ENCODE results near the gene CCNF.

CCNF gene

DNA sequence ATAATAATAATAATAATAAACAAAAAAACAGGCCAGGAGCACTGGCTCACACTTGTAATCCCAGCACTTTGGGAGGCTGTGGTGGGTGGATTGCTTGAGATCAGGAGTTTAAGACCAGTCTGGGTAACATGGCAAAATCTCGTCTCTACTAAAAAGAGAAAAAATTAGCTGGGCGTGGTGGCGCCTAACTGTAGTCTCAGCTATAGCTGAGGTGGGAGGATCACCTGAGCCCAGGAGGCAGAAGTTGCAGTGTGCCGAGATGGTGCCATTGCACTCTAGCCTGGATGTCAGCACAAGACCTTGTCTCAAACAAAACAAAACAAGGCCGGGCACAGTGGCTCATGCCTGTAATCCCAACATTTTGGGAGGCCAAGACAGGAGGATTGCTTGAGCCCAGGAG, 65.8 kb downstream of the CCNF start:
- Histone ChIP-seq H3K27me3 (ENCODE audit: control insufficient read depth, insufficient read depth, low read length) (no peaks in the 10 kb centered on the region), H3K4me1 (no peaks in the 10 kb centered on the region), H3K9me3 (ENCODE audit: control insufficient read depth, low read length) (no peaks in the 10 kb centered on the region), H3K4me2 (ENCODE audit: low read length) (no peak overlapping the region), H3K79me2 (peaks cover 4% of the 10 kb centered on the region), H3K27ac (no peak overlapping the region), H2AFZ (no peak overlapping the region), H3K9ac (no peak overlapping the region), H3K4me3 (ENCODE audit: low read depth, low read length) (no peak overlapping the region), H3K36me3 (ENCODE audit: control insufficient read depth, insufficient read depth, low read length) (no peaks in the 10 kb centered on the region)
- TF ChIP-seq, protein P1, sequence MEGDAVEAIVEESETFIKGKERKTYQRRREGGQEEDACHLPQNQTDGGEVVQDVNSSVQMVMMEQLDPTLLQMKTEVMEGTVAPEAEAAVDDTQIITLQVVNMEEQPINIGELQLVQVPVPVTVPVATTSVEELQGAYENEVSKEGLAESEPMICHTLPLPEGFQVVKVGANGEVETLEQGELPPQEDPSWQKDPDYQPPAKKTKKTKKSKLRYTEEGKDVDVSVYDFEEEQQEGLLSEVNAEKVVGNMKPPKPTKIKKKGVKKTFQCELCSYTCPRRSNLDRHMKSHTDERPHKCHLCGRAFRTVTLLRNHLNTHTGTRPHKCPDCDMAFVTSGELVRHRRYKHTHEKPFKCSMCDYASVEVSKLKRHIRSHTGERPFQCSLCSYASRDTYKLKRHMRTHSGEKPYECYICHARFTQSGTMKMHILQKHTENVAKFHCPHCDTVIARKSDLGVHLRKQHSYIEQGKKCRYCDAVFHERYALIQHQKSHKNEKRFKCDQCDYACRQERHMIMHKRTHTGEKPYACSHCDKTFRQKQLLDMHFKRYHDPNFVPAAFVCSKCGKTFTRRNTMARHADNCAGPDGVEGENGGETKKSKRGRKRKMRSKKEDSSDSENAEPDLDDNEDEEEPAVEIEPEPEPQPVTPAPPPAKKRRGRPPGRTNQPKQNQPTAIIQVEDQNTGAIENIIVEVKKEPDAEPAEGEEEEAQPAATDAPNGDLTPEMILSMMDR (IDR thresholded peaks at IDR 0.05) = no peak

DNA sequence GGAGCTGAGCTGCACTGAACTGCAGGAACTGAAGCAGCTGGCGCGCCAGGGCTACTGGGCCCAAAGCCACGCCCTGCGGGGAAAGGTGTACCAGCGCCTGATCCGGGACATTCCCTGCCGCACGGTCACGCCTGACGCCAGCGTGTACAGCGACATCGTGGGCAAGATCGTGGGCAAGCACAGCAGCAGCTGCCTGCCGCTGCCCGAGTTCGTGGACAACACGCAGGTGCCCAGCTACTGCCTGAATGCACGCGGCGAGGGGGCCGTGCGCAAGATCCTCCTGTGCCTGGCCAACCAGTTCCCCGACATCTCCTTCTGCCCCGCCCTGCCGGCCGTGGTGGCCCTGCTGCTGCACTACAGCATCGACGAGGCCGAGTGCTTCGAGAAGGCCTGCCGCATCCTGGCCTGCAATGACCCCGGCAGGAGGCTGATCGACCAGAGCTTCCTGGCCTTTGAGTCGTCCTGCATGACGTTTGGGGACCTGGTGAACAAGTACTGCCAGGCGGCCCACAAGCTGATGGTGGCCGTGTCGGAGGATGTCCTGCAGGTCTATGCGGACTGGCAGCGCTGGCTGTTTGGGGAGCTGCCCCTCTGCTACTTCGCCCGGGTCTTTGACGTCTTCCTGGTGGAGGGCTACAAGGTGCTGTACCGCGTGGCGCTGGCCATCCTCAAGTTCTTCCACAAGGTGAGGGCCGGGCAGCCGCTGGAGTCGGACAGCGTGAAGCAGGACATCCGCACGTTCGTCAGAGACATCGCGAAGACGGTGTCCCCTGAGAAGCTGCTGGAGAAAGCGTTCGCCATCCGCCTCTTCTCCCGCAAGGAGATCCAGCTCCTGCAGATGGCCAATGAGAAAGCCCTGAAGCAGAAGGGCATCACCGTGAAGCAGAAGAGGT, 67.2 kb downstream of the CCNF start:
- no peak overlapping the region for H3K9ac ChIP-seq
- no peak overlapping the region for H3K4me3 ChIP-seq (ENCODE audit: low read depth, low read length)
- H3K79me2 ChIP-seq = peaks cover under 1% of the 10 kb centered on the region
- H3K27me3 ChIP-seq (ENCODE audit: control insufficient read depth, insufficient read depth, low read length) = no peaks in the 10 kb centered on the region
- H3K36me3 ChIP-seq (ENCODE audit: control insufficient read depth, insufficient read depth, low read length) = no peaks in the 10 kb centered on the region
- no peak overlapping the region for H3K27ac ChIP-seq
- no peak overlapping the region for H3K4me2 ChIP-seq (ENCODE audit: low read length)
- no peaks in the 10 kb centered on the region for H3K9me3 ChIP-seq (ENCODE audit: control insufficient read depth, low read length)
- no peaks in the 10 kb centered on the region for H3K4me1 ChIP-seq
- no peak overlapping the region for H2AFZ ChIP-seq
- TF ChIP-seq, protein P1 (IDR thresholded peaks at IDR 0.05) = no peak

DNA sequence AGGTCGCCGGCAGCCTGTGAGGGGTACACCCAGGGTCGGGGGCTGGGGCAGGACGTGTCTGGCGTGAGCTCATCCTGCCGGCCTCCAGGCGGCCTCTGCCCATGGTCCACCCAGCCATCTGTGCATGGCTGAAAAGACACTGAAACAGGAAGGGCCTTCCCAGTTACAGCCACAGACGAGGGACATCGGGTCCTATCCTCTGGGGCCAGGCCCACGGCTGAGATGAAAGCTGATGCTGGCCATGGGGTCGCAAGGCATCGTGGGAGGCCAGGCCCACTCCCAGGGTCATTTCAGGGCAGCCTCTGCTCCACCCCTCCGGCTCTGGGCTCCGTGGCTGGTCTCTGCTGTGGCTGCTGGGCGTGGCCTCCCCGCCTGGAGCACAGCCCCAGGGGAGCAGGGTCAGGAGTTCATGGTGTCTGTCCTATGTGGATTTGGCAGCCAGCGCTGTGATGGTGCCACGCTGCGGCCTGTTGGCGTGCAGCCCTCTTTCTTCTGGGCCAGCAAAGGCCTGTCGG, 67.9 kb downstream of the CCNF start:
- Histone ChIP-seq H3K9me3 (ENCODE audit: control insufficient read depth, low read length) (no peaks in the 10 kb centered on the region), H3K36me3 (ENCODE audit: control insufficient read depth, insufficient read depth, low read length) (no peaks in the 10 kb centered on the region), H3K79me2 (peaks cover 3% of the 10 kb centered on the region), H3K27ac (no peak overlapping the region), H3K9ac (no peak overlapping the region), H3K27me3 (ENCODE audit: control insufficient read depth, insufficient read depth, low read length) (no peaks in the 10 kb centered on the region), H2AFZ (no peak overlapping the region), H3K4me1 (no peaks in the 10 kb centered on the region), H3K4me2 (ENCODE audit: low read length) (no peak overlapping the region), H3K4me3 (ENCODE audit: low read depth, low read length) (no peak overlapping the region)
- TF ChIP-seq, protein P1 (IDR thresholded peaks at IDR 0.05) = no peak

DNA sequence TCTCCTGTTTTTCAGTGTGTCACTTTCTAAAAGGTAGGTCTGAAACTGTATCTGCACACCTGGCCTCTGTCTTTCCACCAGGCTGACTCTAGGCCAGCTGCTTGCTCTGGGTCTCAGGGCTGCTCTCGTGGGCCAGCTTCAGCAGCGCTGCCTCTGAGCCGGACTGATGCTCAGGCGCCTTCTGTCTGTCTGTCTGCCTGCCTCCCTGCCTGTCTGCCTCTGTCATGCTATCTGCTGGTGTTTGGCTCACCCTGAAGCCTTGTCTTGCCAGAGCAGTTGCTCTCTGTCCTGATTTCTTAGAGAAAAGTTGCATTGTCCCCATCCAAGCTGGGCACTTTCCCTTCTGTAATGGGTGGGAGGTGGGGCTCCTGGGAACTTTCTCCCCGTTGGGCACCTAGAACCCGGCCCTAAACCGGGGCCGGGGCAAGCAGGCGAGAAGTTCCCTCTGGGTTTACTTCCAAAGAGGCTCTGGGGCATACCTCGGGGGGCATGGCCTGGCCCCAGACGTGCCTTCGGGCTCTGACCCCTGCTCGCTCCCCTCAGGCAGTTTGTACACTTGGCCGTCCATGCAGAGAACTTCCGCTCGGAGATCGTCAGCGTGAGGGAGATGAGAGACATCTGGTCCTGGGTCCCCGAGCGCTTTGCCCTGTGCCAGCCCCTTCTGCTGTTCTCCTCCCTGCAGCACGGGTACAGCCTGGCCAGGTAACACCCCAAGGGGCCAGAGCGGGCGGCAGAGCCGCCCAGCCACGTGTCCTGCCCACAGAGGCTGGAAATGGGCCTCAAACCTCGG, 68.6 kb downstream of the CCNF start:
- Histone ChIP-seq H3K27me3 (ENCODE audit: control insufficient read depth, insufficient read depth, low read length) (no peaks in the 10 kb centered on the region), H3K9me3 (ENCODE audit: control insufficient read depth, low read length) (no peaks in the 10 kb centered on the region), H3K27ac (no peak overlapping the region), H3K4me2 (ENCODE audit: low read length) (no peak overlapping the region), H3K9ac (no peak overlapping the region), H2AFZ (no peak overlapping the region), H3K36me3 (ENCODE audit: control insufficient read depth, insufficient read depth, low read length) (no peaks in the 10 kb centered on the region), H3K4me1 (no peaks in the 10 kb centered on the region), H3K4me3 (ENCODE audit: low read depth, low read length) (no peak overlapping the region), H3K79me2 (peaks cover 3% of the 10 kb centered on the region)
- TF ChIP-seq, protein P1 (IDR thresholded peaks at IDR 0.05) = no peak
